HepG2 (cell line): ENCODE results near the gene DHX58. TPM values are rescaled to one million over a fixed set of nuclear protein-coding genes. Genes with fewer than 3 reads are reported as not detected.

Experiments
- GABPA ChIP-seq, 2 experiments: IDR thresholded peaks; 2 replicates each; pipeline ENCODE4 v1.6.1; 2011 to 2016; ENCODE audit warnings: low read depth in 2 of 2, low read length in 1 of 2, missing biosample characterization in 1 of 2, missing genetic modification characterization in 1 of 2
- KDM2A ChIP-seq: sonication (generic); formaldehyde crosslinking; IDR thresholded peaks from 2 replicates; pipeline ENCODE4 v1.4.0; 2020; ENCODE audit warnings: low read depth, missing genetic modification reagents, borderline replicate concordance
- MED1 ChIP-seq: sonication (generic); formaldehyde crosslinking; IDR thresholded peaks from 2 replicates; pipeline ENCODE4 v1.4.0; 2020; ENCODE audit warnings: missing genetic modification reagents
- PAWR ChIP-seq: sonication (generic); formaldehyde crosslinking; IDR thresholded peaks from 2 replicates; pipeline ENCODE4 v1.4.0; 2020; ENCODE audit warnings: missing genetic modification reagents, mild to moderate bottlenecking, borderline replicate concordance
- PITX1 ChIP-seq: sonication (generic); formaldehyde crosslinking; IDR thresholded peaks from 2 replicates; pipeline ENCODE4 v1.5.1; 2020; ENCODE audit warnings: mild to moderate bottlenecking, missing genetic modification reagents
- SMAD1 ChIP-seq: sonication (generic); formaldehyde crosslinking; IDR thresholded peaks from 2 replicates; pipeline ENCODE4 v1.4.0; 2020; ENCODE audit warnings: missing genetic modification reagents, low read depth, mild to moderate bottlenecking, borderline replicate concordance
- SPEN ChIP-seq: sonication (generic); formaldehyde crosslinking; IDR thresholded peaks from 2 replicates; pipeline ENCODE4 v1.5.1; 2020; ENCODE audit warnings: low read depth, mild to moderate bottlenecking, missing genetic modification reagents
- ZKSCAN8 ChIP-seq: IDR thresholded peaks from 2 replicates; pipeline ENCODE4 v1.6.1; 2016; ENCODE audit warnings: borderline replicate concordance, missing genetic modification reagents, missing compliant biosample characterization
- ZNF607 ChIP-seq: sonication (generic); formaldehyde crosslinking; IDR thresholded peaks from 2 replicates; pipeline ENCODE4 v1.5.1; 2020; ENCODE audit warnings: missing genetic modification reagents, mild to moderate bottlenecking, borderline replicate concordance
- polyA plus RNA-seq, 8 experiments: library from polyadenylated mRNA; depleted of rRNA in 3 of 8; stranded (reverse) in 7 of 8; unstranded in 1 of 8; fragments of >200 nt; fragmentation: Illumina TruSeq in 4 of 8; extraction: Trizol in 4 of 8; gene quantifications; 2 replicates each; pipeline versions ENCODE4 v1.2.1 to v1.2.3, GENCODE V29; 2011 to 2016; ENCODE audit warnings: low read depth in 4 of 8, missing spikeins in 1 of 8, mixed read lengths in 1 of 8; ENCODE audit not compliant: insufficient read depth in 1 of 8
- total RNA-seq, 5 experiments: library from RNA; depleted of rRNA; stranded (reverse); fragments of >200 nt; fragmentation: Illumina TruSeq; extraction: Trizol; gene quantifications; 2 replicates each; pipeline ENCODE4 v1.2.3, GENCODE V29; 2016; ENCODE audit warnings: low read depth in 1 of 5
- TF ChIP-seq, protein P1 (sequence below), 2 experiments: sonication (generic) in 1 of 2; formaldehyde crosslinking in 1 of 2; IDR thresholded peaks; 2 replicates each; pipeline versions ENCODE4 v1.4.0 to v1.6.1; 2018 to 2020; ENCODE audit warnings: missing genetic modification reagents in 2 of 2, borderline replicate concordance in 1 of 2, low read depth in 1 of 2, mild to moderate bottlenecking in 1 of 2, missing biosample characterization in 1 of 2
- TF ChIP-seq, protein P2 (sequence below): IDR thresholded peaks from 2 replicates; pipeline ENCODE4 v1.6.1; 2016; ENCODE audit warnings: missing compliant biosample characterization, missing genetic modification reagents, borderline replicate concordance
- TF ChIP-seq, protein P3 (sequence below): sonication (generic); formaldehyde crosslinking; IDR thresholded peaks from 2 replicates; pipeline ENCODE4 v1.4.0; 2020; ENCODE audit warnings: low read depth, mild to moderate bottlenecking, missing genetic modification reagents
- TF ChIP-seq, protein P4 (sequence below), 2 experiments: sonication (generic) in 1 of 2; formaldehyde crosslinking in 1 of 2; IDR thresholded peaks; 2 replicates each; pipeline versions ENCODE4 v1.4.0 to v1.6.1; 2016 to 2020; ENCODE audit warnings: borderline replicate concordance in 1 of 2, low read depth in 1 of 2, mild to moderate bottlenecking in 1 of 2, missing genetic modification reagents in 1 of 2
- TF ChIP-seq, protein P5 (sequence below): sonication (generic); formaldehyde crosslinking; IDR thresholded peaks from 2 replicates; pipeline ENCODE4 v1.5.0; 2020; ENCODE audit warnings: missing genetic modification reagents, mild to moderate bottlenecking, borderline replicate concordance

The DHX58 gene
- total and polyA plus RNA-seq, 2 of the 13 experiments (the other 11 are each of a cell fraction or from before 2014, with no cell fraction given) = 6.7 to 7.8 TPM

DNA sequence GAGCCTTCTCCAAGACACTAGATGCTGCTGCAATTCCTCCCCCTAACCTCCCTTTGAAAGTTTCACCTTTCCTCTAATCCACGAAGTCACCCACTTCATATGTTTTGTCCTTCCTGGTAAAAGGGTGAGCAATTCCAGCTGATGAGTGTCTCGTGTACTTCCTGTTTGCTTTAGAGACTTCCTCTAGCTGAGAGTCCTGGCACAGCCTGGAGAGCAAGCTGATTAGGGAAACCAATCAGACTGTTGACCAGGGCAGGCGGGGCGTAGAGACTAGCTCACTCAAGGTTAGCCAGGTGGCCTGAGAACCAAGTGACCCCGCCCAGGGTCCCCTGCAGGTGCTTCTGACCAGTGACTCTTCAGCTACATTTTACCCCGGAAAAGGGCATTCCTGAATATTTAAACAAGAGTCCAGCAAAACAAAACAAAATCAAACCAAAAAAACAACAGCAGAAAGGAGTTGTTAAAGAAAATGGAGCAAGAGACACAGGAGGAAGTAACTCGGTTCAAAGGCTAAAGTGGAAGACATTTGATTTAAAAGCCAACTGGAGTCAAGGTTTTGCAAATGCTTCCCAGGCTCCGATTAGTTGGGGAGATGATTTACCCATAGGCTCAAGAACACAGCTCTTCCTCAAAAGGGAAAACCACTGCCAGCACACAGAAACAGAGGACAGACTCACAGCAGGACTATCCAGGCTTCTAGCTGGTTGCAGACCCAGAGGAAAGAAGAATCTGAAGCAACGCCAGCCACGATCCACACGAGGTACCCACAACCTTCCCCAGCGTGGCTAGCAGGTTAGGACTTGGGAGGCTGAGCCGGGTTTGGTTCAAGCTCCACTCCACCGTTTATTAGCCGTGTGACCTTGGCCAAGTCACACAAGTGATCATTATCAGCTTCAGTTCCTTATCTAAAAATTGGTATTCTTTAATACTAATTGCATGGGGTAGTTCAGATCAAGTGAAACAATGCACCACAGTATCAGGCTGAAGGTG lies 23.4 kb upstream of the DHX58 start (continued):
- TF ChIP-seq, protein P1, sequence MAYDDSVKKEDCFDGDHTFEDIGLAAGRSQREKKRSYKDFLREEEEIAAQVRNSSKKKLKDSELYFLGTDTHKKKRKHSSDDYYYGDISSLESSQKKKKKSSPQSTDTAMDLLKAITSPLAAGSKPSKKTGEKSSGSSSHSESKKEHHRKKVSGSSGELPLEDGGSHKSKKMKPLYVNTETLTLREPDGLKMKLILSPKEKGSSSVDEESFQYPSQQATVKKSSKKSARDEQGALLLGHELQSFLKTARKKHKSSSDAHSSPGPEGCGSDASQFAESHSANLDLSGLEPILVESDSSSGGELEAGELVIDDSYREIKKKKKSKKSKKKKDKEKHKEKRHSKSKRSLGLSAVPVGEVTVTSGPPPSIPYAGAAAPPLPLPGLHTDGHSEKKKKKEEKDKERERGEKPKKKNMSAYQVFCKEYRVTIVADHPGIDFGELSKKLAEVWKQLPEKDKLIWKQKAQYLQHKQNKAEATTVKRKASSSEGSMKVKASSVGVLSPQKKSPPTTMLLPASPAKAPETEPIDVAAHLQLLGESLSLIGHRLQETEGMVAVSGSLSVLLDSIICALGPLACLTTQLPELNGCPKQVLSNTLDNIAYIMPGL (CRISPR knock-in tag; IDR thresholded peaks at IDR 0.05; ENCODE audit: borderline replicate concordance in 1 of 2, low read depth in 1 of 2) = peak; percentile 34 to 62; a peak in 1 of 4 replicates
- TF ChIP-seq PAWR (CRISPR knock-in tag) = no peak
- peak; percentile 82; the same call in 1 of the 2 replicates for TF ChIP-seq SPEN (CRISPR knock-in tag)
- TF ChIP-seq, protein P2, sequence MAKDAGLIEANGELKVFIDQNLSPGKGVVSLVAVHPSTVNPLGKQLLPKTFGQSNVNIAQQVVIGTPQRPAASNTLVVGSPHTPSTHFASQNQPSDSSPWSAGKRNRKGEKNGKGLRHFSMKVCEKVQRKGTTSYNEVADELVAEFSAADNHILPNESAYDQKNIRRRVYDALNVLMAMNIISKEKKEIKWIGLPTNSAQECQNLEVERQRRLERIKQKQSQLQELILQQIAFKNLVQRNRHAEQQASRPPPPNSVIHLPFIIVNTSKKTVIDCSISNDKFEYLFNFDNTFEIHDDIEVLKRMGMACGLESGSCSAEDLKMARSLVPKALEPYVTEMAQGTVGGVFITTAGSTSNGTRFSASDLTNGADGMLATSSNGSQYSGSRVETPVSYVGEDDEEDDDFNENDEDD (CRISPR knock-in tag) = peak; percentile 48; the same call in 1 of the 2 replicates
- TF ChIP-seq ZKSCAN8 (CRISPR knock-in tag) = no peak; the same call in 1 of the 2 replicates
- TF ChIP-seq KDM2A (CRISPR knock-in tag) = no peak
- peak; percentile 74 for TF ChIP-seq PITX1 (CRISPR knock-in tag)
- TF ChIP-seq MED1 = peak; percentile 82
- TF ChIP-seq, protein P3, sequence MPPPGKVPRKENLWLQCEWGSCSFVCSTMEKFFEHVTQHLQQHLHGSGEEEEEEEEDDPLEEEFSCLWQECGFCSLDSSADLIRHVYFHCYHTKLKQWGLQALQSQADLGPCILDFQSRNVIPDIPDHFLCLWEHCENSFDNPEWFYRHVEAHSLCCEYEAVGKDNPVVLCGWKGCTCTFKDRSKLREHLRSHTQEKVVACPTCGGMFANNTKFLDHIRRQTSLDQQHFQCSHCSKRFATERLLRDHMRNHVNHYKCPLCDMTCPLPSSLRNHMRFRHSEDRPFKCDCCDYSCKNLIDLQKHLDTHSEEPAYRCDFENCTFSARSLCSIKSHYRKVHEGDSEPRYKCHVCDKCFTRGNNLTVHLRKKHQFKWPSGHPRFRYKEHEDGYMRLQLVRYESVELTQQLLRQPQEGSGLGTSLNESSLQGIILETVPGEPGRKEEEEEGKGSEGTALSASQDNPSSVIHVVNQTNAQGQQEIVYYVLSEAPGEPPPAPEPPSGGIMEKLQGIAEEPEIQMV (CRISPR knock-in tag) = no peak
- TF ChIP-seq, protein P4, sequence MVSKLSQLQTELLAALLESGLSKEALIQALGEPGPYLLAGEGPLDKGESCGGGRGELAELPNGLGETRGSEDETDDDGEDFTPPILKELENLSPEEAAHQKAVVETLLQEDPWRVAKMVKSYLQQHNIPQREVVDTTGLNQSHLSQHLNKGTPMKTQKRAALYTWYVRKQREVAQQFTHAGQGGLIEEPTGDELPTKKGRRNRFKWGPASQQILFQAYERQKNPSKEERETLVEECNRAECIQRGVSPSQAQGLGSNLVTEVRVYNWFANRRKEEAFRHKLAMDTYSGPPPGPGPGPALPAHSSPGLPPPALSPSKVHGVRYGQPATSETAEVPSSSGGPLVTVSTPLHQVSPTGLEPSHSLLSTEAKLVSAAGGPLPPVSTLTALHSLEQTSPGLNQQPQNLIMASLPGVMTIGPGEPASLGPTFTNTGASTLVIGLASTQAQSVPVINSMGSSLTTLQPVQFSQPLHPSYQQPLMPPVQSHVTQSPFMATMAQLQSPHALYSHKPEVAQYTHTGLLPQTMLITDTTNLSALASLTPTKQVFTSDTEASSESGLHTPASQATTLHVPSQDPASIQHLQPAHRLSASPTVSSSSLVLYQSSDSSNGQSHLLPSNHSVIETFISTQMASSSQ (IDR thresholded peaks at IDR 0.05; ENCODE audit: low read depth) = no peak
- TF ChIP-seq, protein P4 (CRISPR knock-in tag; IDR thresholded peaks at IDR 0.05; ENCODE audit: borderline replicate concordance) = no peak
- TF ChIP-seq, protein P5, sequence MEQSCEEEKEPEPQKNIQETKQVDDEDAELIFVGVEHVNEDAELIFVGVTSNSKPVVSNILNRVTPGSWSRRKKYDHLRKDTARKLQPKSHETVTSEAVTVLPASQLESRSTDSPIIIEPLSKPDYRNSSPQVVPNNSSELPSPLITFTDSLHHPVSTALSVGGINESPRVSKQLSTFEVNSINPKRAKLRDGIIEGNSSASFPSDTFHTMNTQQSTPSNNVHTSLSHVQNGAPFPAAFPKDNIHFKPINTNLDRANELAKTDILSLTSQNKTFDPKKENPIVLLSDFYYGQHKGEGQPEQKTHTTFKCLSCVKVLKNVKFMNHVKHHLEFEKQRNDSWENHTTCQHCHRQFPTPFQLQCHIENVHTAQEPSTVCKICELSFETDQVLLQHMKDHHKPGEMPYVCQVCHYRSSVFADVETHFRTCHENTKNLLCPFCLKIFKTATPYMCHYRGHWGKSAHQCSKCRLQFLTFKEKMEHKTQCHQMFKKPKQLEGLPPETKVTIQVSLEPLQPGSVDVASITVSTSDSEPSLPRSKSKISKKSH (CRISPR knock-in tag) = no peak
- TF ChIP-seq GABPA (IDR thresholded peaks at IDR 0.05; ENCODE audit: low read depth, low read length) = peak; percentile 47
- TF ChIP-seq GABPA (CRISPR knock-in tag; IDR thresholded peaks at IDR 0.05; ENCODE audit: low read depth) = peak; percentile 93
- 0 out of 2 replicates have a peak, but pooled peaks have one; percentile 34 for TF ChIP-seq SMAD1 (CRISPR knock-in tag)
- peak; percentile 77; the same call in 1 of the 2 replicates for TF ChIP-seq ZNF607
